IPS-NIHi7 (cell line): ENCODE measurements around the gene HNRNPH3.
"Not testable (repeated sequence)": the region's sequence is repeated elsewhere in the genome, so short reads cannot be mapped to it uniquely, and the experiment has no call there.

Experiments
- DNase-seq: peaks from one replicate; pipeline ENCODE4 v3.0.0; 2012; ENCODE audit warnings: mixed read lengths; ENCODE audit errors: extremely low spot score

HNRNPH3 gene, protein sequence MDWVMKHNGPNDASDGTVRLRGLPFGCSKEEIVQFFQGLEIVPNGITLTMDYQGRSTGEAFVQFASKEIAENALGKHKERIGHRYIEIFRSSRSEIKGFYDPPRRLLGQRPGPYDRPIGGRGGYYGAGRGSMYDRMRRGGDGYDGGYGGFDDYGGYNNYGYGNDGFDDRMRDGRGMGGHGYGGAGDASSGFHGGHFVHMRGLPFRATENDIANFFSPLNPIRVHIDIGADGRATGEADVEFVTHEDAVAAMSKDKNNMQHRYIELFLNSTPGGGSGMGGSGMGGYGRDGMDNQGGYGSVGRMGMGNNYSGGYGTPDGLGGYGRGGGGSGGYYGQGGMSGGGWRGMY

DNA sequence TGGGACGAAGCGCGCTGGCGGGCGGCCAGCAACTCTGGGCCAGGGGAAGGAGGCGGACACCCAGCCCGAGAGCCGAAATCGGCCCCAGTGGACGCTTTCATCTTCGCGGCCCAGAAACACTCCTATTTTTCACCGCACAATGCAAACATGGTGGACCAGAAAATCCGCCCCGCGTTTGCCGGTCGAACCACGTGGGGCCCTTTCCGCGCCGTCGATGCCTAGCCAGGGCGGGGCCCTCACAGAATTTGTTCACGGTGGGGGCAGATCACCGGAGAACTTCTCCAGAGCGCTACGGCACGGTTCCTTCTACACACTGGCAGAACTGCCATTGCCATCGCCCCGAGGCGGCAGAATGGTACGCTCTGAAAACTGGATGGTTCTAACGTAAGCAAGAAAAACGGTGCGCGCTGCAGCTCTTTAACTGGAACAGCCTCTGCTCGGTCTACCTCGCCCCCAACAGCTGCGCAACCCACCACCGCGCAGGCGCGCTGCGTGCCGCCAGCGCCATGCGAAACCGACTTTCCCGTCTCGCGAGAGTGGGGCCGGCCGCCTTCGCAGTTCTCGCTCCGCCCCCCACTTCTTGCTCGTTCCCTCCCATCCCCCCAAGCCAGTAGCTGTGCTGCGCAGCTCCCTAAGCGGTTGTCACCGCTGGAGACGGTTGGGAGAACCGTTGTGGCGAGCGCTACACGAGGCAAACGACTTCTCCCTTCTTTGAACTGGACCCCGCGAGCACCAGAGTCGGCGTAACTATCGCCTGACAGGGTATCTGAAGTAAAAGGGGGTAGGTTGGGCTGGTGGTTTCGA, at the start of gene HNRNPH3:
Gene HNRNPH3 (plus strand): TSS at position 610 of the 804 bp plus-strand sequence. CDS start 5,158 bp downstream, outside the sequence.
- DNase-seq, result peak; percentile 95

DNA sequence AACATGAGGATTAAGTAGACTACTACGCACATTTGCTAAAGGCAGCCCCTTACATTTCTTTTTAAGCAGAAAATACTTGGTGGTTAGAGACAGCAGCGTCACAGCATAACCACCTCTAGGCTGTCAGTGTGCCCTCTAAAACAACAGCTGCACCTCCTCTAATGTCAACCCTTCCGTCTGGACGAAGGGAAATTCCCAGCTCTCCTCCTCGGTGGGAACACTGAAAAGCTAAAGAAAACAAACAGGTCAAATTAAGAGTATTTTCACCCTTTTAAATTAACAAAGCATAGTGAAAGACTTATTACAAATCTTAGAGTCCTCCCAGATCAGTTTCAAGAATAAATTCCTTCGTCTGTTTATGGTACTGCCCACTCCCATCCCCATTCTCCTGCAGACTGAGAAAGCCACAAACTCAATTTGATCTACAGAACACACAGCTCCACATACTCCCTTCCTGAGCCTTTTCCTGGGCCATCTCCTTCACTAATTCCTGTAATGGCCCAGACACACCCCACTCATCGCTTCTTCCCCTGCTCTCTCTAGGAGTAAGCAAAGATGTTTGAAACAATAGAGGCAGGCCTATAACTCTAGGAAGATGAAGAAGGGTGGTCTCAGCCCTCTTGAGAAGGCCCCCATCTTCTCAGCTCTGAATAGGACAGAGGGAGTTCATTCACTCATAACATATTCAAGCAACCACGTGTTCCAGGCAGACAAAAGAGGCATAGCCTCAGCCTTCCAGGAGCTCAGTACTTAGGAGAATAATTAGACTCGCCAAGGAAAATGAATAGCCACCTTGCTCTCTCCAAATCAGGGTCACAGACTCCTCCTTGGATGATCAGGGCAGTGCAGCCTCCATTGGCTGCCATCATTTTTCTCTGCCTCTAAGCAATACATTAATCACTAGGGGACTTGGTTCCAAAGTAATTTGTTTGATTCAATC, 47.5 kb upstream of the HNRNPH3 start:
- DNase-seq, result no peak

DNA sequence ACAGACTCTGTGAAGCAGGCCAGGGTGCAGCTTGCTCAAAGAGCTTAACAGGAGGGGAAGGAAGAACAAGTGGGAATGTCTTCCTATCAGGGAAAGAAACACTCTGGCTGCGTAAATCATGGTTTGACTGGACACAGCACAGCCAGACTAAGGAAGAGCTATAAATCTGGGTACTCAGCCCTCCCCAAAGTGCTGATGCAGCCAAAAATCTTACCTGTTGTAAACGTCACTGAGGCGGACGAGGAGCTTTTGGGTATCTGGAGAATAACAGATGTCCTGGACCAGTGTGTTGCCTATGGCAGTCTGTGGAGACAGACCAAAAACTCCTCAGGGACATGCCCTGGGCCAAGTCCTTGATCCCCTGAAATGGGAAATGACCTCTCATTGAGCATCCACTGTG, 43.1 kb upstream of the HNRNPH3 start:
- no peak for DNase-seq

DNA sequence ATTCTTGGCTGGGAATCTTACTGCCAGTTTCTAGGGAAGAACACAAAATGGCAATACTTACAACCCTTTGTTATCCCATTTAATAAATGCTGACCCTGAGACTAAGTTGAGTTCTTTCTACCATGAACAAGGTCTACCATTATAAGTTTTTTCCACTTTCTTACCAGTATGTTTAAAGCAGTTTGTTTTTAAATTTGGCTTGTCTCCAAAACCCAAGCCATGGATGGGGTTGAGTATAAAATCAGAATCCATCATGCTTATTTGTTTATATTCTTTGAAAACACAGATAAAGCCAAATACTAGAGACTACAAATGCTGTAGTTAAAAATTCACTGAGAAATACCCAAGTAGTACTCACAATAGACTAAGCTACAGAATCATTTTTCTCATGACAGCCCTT, 41.1 kb upstream of the HNRNPH3 start:
- no peak for DNase-seq

DNA sequence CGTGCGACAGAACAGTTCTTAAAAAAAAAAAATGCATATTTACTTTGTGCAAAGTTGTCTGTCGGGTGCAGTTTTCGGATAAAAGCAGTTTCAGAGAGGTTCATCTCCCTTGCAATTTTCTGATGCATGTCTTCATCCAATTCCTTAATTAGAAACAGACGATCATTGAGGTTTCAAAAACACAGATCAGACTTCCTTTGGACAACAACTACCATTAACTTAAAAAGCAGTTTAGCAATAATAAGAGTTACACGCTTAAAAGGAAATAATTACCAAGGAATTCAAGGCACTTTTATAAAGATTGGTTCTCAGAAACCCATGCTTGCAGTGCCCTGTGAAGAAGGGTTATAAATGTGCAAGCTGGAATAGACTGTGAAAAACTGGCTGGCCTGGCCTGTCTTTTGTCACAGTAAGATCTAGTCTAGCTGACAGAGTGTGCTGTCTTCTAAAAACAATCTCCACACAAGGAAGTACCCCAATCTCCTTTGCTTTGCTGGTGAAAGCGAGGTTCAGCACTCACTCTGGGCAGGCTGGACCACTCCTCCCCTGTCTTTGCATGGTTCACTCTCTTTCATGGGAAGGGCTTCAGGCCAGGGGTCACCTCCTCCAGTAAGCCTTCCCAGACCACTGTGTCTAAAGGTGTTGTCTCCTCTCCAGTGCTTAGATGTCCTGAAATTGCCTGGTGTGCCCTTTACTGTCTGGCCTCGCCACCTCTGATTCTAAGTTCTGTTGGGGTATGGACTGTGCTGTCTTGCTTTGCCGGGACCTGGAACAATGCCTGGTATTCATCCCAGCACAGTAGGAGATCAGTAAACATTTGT, 34.8 kb upstream of the HNRNPH3 start:
- no peak for DNase-seq

DNA sequence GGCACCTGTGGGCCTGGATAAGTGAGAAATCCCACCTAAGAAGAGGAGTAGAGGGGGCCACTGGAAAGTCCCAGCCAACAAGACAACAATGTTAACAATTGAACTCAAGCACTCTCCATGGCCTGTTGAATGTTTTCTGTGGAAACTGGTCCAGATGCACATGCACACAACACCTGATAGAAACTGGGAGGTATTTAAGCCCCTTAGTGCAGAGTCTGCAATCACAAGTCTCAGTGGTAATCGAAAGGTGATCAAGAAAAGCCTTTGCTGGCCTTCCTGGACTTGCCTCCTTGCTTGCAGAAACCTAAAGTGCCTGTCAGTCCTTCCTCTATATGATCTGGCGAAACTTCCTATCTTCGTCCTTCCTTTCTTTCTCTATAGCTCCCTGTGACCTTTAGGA, 30.6 kb upstream of the HNRNPH3 start:
- DNase-seq, result no peak

DNA sequence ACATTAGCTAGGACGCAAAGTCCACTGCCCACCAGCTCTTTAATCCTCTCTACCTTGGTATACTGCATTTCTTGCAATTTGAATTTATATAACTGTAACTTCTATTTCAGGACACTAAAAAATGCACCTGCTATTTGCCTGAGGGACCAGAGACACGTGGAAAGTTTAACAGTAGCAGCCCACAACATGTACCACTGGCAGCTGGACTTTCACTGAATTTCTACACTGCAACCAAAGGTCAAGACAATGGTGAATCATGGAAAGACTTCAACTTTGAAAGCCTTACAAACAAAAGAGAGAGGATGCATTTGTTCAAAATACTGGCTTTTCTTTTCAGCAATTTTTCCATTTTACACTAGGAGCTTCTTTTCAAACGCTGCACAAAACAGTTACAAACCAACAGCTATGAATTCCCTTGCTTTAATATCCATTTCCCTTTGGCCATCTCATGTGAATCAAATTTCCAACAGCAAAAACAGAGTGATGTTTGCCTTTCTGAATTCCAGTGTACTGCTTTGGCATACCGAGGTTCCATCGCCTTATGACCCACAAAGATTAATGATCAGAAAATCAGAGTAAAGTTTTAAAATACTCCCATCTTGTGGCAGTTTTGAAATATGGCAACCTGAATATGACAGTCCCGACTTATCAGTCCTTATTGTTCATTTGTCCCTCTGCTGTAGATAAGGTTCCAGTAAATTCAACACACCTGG, 29.9 kb upstream of the HNRNPH3 start:
- peak; percentile 22 for DNase-seq

DNA sequence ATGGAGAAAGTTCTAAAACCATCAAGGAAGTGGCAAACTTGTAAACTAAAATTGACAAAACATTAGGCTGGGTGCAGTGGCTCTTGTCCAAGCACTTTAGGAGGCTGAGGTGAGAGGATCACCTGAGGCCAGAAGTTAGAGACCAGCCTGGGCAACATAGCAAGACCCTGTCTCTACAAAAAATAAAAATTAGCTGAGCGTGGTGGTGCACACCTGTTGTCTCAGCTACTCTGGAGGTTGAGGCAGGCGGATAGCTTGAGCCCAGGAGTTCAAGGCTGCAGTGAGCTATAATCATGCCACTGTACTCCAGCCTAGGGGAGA, 29.4 kb upstream of the HNRNPH3 start:
- DNase-seq, result no peak

DNA sequence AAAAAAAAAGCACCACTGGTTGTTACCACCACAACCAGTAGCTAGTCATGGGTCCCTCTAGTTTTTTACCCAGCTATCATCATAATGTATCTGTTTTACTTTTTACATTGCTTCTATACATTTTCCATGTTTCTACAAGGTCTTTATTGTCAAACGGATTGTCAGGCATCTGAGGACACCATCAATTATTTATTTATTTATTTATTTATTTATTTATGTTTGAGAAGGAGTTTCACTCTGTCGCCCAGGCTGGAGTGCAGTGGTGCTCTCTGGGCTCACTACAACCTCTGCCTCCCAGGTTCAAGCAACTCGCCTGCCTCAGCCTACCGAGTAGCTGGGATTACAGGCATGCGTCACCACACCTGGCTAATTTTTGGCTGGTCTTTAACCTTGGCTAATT, 29.0 kb upstream of the HNRNPH3 start:
- no peak for DNase-seq

DNA sequence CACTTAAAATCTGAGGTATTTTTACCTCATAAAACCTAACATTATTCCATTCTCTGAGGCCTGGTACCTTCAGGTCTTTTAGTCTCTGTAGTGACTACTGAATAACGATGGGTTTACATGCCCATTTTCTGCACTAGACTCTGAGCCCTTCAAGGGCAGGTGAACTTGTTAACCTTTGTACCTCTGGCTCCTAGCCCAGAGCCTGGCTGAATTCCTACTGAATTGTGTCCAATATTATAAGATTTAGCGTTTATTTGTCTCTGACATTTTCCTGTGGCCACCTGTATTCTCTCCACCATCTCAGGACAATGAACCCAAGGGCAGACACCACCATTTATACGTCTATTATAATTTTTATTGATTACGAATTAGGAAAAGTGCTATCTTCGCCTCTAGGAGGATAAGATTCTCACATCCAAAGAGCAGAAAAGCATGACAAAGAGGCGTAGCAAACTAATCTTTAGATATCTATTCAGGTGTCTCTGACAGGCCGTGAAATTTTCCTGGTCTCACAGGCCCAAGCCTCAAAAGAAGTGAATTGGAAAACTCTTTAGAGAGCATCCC, 27.9 kb upstream of the HNRNPH3 start:
- no peak for DNase-seq

DNA sequence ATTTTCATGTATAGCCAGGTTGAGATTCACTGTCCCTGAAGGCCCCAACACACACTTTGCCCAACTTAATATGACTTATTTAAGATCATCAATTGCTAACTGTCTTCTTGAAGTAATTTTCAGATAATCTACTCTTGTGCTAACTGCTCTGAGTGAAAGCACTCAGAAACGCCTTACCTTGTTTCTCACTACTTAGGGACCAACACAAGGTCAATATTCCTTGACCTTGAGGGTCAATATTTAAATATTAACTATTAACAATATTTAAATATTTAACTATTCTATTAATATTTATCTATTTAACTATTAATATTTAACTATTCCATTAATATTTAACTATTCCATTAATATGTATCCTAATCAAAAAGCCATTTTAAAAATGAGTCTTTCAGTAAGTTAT, 26.0 kb upstream of the HNRNPH3 start:
- no peak for DNase-seq

DNA sequence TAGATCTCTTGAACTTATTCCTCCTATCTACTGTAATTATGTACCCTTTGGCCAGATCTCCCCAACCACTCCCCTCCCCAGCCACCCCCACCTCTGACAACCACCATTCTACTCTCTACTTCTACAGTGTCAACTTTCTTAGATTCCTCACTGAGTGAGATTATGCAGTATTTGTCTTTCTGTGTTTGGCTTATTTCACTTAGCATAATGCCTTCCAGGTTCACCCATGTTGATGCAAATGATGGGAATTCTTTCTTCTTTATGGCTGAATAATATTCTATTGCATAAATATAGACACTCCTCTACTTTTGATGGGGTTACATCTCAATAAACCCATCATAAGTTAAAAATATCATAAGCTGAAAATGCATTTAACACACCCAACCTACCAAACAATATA, 21.3 kb upstream of the HNRNPH3 start:
- DNase-seq, result no peak

DNA sequence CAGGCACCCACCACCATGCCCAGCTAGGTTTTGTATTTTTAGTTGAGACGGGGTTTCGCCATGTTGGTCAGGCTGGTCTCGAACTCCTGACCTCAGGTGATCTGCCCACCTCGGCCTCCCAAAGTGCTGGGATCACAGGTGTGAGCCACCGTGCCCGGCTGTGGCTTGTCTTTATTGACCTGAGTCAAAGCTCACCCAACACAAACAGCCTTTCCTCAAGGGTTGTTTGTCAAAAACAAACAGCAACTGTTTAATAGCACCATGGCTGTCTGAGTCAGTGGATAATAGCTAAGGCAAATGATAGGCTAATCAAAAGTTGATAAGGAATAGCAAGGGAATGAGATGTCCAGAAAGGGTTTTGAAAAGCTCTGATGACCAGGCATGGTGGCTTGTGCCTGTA, 16.9 kb upstream of the HNRNPH3 start:
- DNase-seq, result not testable (repeated sequence)

DNA sequence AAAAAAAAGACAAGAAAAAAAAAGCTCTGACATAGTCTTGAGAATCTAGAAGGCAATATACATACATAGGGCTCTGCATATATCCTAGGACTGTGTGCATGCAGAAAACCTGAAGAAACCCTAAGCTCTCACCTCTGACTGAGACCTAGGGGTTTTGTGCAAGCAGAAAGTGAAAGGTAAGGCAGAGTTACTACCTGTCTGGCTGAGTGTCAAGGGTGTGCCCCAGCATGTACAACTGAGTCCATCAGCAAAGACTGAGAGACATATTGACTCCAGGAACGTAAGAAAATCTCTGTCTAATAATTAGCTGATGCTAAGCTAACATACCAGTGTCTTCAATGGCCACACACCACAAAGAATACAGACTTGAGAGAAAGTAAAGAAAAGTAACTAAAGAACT, 16.3 kb upstream of the HNRNPH3 start:
- no peak for DNase-seq

DNA sequence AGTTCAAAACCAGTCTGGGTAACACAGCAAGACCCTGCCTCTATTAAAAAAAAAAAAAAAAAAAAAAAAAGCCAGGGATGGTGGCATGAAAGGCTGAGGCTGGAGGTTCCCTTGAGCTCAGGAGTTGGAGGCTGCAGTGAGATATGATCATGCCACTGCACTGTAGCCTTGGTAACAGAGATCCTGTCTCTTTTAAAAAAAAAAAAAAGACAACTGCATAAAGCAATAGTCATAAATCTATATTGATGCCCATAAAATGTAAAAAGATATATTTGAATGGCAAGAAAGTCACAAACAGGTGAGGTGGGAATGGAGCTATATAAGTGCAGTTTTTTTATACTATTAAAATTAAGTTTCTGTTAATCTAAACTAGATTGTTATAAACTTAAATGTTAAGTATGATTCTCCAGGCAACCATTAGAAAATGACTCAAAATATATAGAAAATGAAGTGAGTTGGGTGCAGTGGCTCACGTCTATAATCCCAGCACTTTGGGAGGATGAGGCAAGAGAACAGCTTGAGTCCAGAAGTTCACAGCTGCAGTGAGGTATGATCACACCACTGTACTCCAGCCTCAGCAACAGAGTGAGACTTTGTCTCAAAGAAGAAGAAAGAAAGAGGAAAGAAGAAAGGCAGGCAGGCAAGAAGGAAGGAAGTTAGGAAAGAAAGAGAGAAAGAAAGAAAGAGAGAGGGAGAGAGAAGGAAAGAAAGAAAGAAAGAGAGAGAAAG, 13.4 kb upstream of the HNRNPH3 start:
- DNase-seq, result no peak

DNA sequence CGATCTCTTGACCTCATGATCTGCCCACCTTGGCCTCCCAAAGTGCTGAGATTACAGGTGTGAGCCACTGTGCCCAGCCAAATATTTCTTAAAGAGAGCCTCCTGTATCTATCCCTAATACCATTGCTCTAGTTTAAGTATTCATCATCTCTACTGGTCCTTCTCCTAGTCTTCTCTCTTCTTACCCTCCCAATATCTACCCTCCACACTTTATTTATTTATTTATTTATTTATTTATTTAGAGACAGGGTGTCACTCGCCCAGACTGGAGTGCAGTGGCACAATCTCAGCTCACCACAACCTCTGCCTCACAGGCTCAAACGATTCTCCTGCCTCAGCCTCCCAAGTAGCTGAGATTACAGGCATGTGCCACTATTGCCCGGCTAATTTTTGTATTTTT, 7.5 kb upstream of the HNRNPH3 start:
- not testable (repeated sequence) for DNase-seq

DNA sequence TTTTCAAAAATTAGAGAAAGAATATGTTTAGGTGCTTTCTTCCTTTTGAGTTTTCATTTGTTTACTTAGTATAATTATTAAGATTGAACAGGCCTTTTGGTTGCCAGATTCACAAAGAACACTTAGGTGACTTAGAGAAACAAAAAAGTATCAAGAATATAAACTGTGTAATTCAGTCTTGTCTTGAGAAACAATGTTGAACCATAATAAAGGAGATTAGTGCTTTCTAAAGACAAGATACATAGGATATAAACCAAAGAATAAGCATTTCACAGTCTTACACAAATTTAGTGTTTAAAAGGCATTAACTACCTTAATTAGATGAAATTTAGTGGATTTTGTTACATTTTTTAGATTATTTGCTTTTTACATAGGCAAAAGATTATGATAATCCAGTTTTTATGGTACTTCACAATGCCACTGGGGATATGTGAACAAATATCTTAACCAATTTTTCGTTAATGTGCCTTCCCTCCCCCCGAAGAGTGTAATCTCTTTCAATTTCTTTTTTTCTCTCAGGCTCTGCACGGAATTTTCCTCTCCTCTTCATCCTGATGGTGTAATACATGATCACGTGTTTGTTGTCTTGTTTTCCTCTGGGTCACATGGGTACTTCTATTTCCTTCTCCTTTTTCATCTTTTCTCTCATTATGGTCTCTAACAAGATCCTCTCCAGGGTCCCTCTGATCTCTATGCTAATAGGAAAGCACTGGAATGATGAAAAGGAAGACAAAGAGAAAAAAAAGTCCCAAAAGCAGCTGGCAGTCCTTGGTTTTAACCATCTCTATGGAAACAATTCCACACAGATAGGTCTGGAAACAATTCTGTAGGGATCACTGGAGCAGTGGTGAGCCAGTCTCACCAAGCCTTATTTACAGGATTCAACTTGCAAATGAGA, 3.7 kb upstream of the HNRNPH3 start:
- DNase-seq, result peak; percentile 20

DNA sequence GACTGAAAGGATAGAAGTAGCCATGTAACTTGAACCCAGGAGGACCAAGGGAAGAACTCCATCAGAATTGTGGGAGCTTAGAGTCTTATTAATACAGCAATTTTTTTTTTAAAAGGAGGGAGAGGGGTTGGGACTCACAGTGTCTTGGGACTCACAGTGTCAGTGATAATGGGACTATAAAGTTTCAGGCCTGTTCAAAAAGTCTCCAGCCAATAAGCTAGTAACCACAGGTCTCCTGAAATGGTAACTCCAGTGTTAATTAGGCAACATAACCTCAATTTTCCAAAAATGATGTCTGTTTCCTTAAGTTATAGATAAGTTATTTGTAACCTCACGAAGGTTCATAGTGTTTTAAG, 2.4 kb upstream of the HNRNPH3 start:
- no peak for DNase-seq
